ENCODE measurements around the gene ZNF724. TPM values are rescaled to one million over a fixed set of nuclear protein-coding genes. Genes with fewer than 3 reads are reported as not detected.

Gene ZNF724
- total RNA-seq, 1 donor from 2014 or later: 2.6 TPM

DNA sequence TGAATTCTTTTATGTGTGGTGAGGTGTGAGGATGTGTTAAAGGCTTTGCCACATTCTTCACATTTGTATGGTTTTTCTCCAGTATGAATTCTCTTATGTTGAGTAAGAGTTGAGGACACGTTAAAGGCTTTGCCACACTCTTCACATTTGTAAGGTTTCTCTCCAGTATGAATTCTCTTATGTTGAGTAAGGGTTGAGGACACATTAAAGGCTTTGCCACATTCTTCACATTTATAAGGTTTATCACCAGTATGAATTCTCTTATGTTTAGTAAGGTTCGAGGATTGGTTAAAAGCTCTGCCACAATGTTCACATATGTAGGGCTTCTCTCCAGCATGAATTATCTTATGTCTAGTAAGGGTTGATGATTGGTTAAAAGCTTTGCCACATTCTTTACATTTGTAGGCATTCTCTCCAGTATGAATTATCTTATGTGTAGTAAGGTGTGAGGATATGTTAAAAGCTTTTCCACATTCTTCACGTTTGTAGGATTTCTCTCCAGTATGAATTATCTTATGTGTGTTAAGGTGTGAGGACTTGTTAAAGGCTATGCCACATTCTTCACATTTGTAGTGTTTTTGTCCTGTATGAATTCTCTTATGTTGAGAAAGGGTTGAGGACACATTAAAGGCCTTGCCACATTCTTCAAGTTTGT lies 27.1 kb downstream of the ZNF724 start:
- no peak for ATAC-seq

DNA sequence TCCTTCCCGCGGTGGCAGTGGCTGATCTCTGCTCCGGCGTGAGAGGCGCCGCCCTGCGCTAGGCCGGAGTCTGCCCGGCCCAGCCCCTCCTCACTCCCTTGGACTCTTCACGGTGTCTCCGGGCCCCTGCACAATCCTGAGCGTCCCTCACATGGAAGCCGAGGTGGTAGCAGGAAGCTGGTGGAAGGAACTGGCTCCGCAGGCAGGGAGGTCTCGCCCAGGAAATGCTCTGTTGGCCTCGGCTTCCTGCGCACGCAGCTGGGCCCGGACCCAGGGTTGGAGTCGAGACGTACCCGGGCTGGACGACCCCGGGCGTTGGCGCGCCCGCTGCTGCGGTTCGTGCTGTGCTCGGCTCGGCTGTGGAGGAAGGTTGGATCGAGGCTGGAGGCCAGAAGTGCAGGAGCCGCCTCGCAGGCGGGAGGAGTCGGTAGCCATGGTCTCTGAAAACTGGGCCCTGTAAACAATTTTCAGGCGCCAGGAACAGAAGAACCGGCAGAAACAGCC lies 46.3 kb downstream of the ZNF724 start:
- no peak for ATAC-seq

DNA sequence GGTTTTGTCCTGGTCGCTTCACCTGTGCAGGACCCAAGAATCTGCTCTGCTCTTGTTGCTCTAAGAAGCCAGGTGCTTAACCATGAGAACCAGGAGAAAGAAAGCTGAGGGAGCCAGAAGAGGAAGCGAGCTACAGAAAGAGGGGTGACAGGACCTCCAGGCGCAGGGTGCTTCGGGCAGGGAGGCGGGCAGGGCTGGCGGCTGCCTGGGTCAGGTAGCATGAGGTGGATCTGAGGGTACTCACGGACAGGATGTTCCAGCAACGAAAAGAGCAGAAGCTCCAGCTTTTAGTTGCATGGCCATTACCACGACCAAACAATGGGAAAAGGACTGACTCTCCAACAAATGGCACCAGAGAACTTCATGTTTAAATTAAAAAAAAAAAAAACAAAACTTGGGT lies 59.9 kb downstream of the ZNF724 start:
- ATAC-seq: no peak

DNA sequence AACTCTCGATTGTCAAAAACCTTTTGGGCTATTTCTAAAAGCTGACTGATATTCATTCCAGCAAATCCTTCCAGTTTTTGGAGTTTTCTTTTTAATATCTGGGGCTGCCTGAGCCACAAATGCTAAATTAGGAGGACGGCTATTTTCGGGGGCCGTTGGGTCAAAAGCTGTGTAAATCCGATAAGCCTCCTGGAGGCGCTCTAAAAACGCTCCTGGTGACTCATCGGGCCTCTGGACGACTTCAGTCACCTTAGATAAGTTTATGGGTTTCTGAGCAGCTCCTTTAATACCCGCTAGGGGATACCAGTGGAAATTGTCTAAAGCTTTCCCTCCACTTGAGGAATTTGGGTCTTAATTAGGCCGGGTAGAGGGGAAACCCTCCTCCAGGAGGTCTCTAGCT lies 66.9 kb downstream of the ZNF724 start:
- no peak for ATAC-seq

Other genes starting within 250 kb of the ZNF724 start
- not detected for gene ZNF728, start 247.2 kb downstream of the ZNF724 start, total RNA-seq
- gene ZNF730, start 133.4 kb downstream of the ZNF724 start, total RNA-seq: 0.44 TPM
- gene ZNF91, start 145.1 kb upstream of the ZNF724 start, total RNA-seq: 19.1 TPM